Left lung (tissue), 10 donors: ENCODE data around the gene TMEM106A. TPM values are rescaled to one million over a fixed set of nuclear protein-coding genes. Genes with fewer than 3 reads are reported as not detected.

ENCODE experiments used
- ATAC-seq: fragments of 200-7000 bp; cut with Tn5 transposase; one replicate; pipeline ENCODE4 v1.9.1; 2020; ENCODE audit warnings: moderate library complexity
- DNase-seq, 4 donors: peaks; one replicate each; pipeline ENCODE4 v3.0.0-alpha.2; 2013 to 2020
- H3K27ac ChIP-seq, 2 donors: fragments of 200-600 bp; sonication (generic) in 1 of 2; one replicate each; pipeline versions ENCODE4 v1.5.0 to v1.8.0; 2020 to 2021
- H3K27me3 ChIP-seq, 2 donors: fragments of 200-600 bp; sonication (generic) in 1 of 2; one replicate each; pipeline versions ENCODE4 v1.5.0 to v1.8.0; 2020 to 2021
- H3K36me3 ChIP-seq, 2 donors: fragments of 200-600 bp; sonication (generic) in 1 of 2; one replicate each; pipeline versions ENCODE4 v1.5.0 to v1.8.0; 2020 to 2021
- H3K4me1 ChIP-seq, 2 donors: fragments of 200-600 bp; one replicate each; pipeline ENCODE4 v1.8.0; 2021
- H3K4me3 ChIP-seq, 2 donors: fragments of 200-600 bp; sonication (generic) in 1 of 2; one replicate each; pipeline versions ENCODE4 v1.5.0 to v1.8.0; 2020 to 2021; ENCODE audit warnings: mild to moderate bottlenecking in 1 of 2
- H3K9me3 ChIP-seq, 2 donors: fragments of 200-600 bp; sonication (generic) in 1 of 2; one replicate each; pipeline versions ENCODE4 v1.5.0 to v1.8.0; 2020 to 2021
- CTCF ChIP-seq, 2 donors: fragments of 200-600 bp; sonication (generic) in 1 of 2; IDR thresholded peaks; one replicate each; pipeline versions ENCODE4 v1.5.0 to v1.8.0; 2021; ENCODE audit warnings: antibody characterized with exemption in 2 of 2
- intact Hi-C, 2 donors: fragments of 100-400 bp; cut with DNase I; formaldehyde crosslinking; loops; one replicate each; pipeline versions ENCODE4 v1.11.2 to v1.14.2; 2022
- polyA plus RNA-seq, 6 donors: library from polyadenylated mRNA; unstranded; fragments of 120-200 nt; gene quantifications; one replicate each; pipeline ENCODE4 v1.2.1, GENCODE V29; 2013; ENCODE audit not compliant: insufficient read length in 6 of 6
- total RNA-seq, 2 donors: library from RNA; stranded (reverse); fragmentation: NEBNext Ultra II Directional; extraction: Animal tissue kit (Norgen Biotek cat#: 25700); gene quantifications; one replicate each; pipeline ENCODE4 v1.2.1, GENCODE V29; 2021
- donor health status: DM: no; HTN: yes; CAD: no.
- donor health status: DM: no; HTN: no; CAD: no.

Gene TMEM106A
- total and polyA plus RNA-seq, 8 donors, result 10.6 to 26.8 (median 12.1) TPM

DNA sequence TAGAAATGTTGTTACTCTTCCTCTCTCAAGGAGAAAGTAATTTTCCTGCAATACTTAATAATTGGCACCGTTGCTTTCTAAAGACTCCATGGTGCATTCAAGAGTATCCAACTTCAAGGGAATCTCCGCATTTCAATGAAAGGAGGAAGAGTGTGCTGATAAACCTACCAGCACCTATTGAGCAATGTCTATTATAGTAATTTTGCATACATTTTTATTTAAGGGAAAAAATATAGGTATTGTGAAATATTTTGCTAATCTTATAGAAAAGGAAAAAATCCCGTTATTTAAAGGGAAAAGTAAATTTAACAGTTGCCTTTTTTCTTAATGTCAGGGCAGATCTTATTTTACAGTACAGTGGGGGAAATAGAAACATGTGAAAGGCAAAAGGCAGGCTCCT, 1.1 kb upstream of the TMEM106A start:
- Histone ChIP-seq H3K27ac (peak overlapping the region; percentile 87), H3K27me3 (no peaks in the 10 kb centered on the region), H3K4me3 (peak overlapping the region in 1 of 2 donors; percentile 75), H3K9me3 (no peaks in the 10 kb centered on the region), H3K4me1 (peaks cover 6 to 37% of the 10 kb centered on the region in 2 donors), H3K36me3 (peaks cover 4 to 71% of the 10 kb centered on the region in 2 donors)
- DNase-seq (no peak), ATAC-seq (no peak)
- intact Hi-C loops, result no loop called here
- no peak for TF ChIP-seq CTCF (IDR thresholded peaks at IDR 0.05)

DNA sequence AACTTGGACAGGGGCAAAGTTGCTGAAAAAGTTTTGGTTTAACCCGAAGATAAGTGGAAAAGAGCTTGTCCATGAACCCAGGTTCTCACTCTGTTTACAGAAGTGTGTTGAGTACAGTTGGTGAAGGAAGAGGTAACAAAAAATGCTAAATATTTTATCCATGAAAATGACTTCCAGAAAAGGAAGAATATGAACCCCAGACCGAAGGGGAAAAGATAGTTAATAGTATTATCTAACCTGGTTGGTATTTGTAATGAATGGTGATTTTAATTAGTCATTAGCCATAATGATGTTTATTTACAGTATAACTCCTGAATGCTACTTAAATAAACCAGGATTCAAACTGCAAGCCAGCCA, 574 bp upstream of the TMEM106A start:
- intact Hi-C loops, result no loop called here
- no peak for TF ChIP-seq CTCF (IDR thresholded peaks at IDR 0.05)
- DNase-seq (peak in 1 of 4 donors; percentile 1), ATAC-seq (no peak)
- H3K36me3 ChIP-seq, result peaks cover 4 to 71% of the 10 kb centered on the region in 2 donors
- peak overlapping the region; percentile 87 for H3K27ac ChIP-seq
- H3K27me3 ChIP-seq, result no peaks in the 10 kb centered on the region
- peaks cover 6 to 37% of the 10 kb centered on the region in 2 donors for H3K4me1 ChIP-seq
- peak overlapping the region; percentile 47 to 75 for H3K4me3 ChIP-seq
- H3K9me3 ChIP-seq, result no peaks in the 10 kb centered on the region

- peak overlapping the region; percentile 47 to 75 for H3K4me3 ChIP-seq
- H3K4me1 ChIP-seq, result peaks cover 6 to 37% of the 10 kb centered on the region in 2 donors
- no peaks in the 10 kb centered on the region for H3K9me3 ChIP-seq
- peaks cover 4 to 71% of the 10 kb centered on the region in 2 donors for H3K36me3 ChIP-seq
- ATAC-seq (peak; percentile 5), DNase-seq (peak in 1 of 4 donors; percentile 6)
- peak overlapping the region; percentile 87 for H3K27ac ChIP-seq
- intact Hi-C loops, result no loop called here
- TF ChIP-seq CTCF (IDR thresholded peaks at IDR 0.05), result no peak
- H3K27me3 ChIP-seq, result no peaks in the 10 kb centered on the region
These were observed 1.2 kb downstream of the TMEM106A start for GRCh38 chr17:43212641-43213490.

DNA sequence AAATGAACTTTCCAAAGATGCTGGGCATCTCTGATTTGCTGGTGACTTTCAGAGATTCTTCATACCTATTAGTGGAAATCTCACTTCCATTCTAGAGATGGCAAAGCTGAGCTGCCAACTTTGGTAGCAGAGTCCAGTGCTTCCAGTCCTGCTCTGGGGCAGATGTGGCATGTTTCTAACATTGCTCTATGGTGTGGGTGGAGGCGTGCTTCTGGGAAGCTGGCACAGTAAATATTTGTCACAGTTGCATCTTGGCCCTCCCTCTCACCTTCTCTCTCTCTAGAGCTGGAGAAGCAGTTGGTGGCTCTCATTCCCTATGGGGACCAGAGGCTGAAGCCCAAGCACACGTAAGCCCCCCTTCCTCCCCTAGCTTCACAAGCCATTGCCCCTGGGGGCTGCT, 1.9 kb downstream of the TMEM106A start:
- ATAC-seq (no peak), DNase-seq (no peak)
- no peaks in the 10 kb centered on the region for H3K27me3 ChIP-seq
- peaks cover 6 to 37% of the 10 kb centered on the region in 2 donors for H3K4me1 ChIP-seq
- H3K9me3 ChIP-seq, result no peaks in the 10 kb centered on the region
- H3K36me3 ChIP-seq, result peaks cover 4 to 71% of the 10 kb centered on the region in 2 donors
- intact Hi-C loops, result no loop called here
- TF ChIP-seq CTCF (IDR thresholded peaks at IDR 0.05), result no peak
- H3K27ac ChIP-seq, result no peak overlapping the region
- H3K4me3 ChIP-seq, result peak overlapping the region in 1 of 2 donors; percentile 75

GRCh38 chr17:43215341-43215740, 3.7 kb downstream of the TMEM106A start:
- H3K36me3 ChIP-seq, result peaks cover 1 to 68% of the 10 kb centered on the region in 2 donors
- H3K4me1 ChIP-seq, result peaks cover 6 to 37% of the 10 kb centered on the region in 2 donors
- no peaks in the 10 kb centered on the region for H3K27me3 ChIP-seq
- H3K4me3 ChIP-seq, result no peak overlapping the region
- no peak for TF ChIP-seq CTCF (IDR thresholded peaks at IDR 0.05)
- intact Hi-C loops, result no loop called here
- no peaks in the 10 kb centered on the region for H3K9me3 ChIP-seq
- DNase-seq (no peak), ATAC-seq (no peak)
- H3K27ac ChIP-seq, result no peak overlapping the region
